Ectodermal cell (in vitro differentiated cells): ENCODE measurements around the gene LMTK2.

Experiments used
- H3K27ac ChIP-seq: 2 replicates; pipeline ENCODE4 v1.7.0; 2013; ENCODE audit warnings: mild to moderate bottlenecking, low read depth, low read length; ENCODE audit not compliant: insufficient read depth, poor library complexity, severe bottlenecking
- H3K27me3 ChIP-seq: 2 replicates; pipeline ENCODE4 v1.7.0; 2013; ENCODE audit warnings: mild to moderate bottlenecking, low read length; ENCODE audit not compliant: insufficient read depth, control insufficient read depth, poor library complexity, severe bottlenecking
- H3K36me3 ChIP-seq: one replicate; pipeline ENCODE4 v1.7.0; 2013; ENCODE audit warnings: low read length; ENCODE audit not compliant: control insufficient read depth, insufficient read depth
- H3K4me1 ChIP-seq: one replicate; pipeline ENCODE4 v1.7.0; 2013; ENCODE audit warnings: low read length; ENCODE audit not compliant: control insufficient read depth, insufficient read depth
- H3K4me3 ChIP-seq: 2 replicates; pipeline ENCODE4 v1.7.0; 2013; ENCODE audit warnings: low read depth, low read length, control low read depth; ENCODE audit not compliant: insufficient read depth
- H3K9me3 ChIP-seq: 2 replicates; pipeline ENCODE4 v1.7.0; 2013; ENCODE audit warnings: mild to moderate bottlenecking, low read length, moderate library complexity; ENCODE audit not compliant: control insufficient read depth
- WGBS, 2 experiments: methylation state at CpG; one replicate each; pipeline ENCODE4 v1.1.7; 2013; ENCODE audit warnings: missing lambda C conversion rate in 2 of 2; 5-methylcytosine and 5-hydroxymethylcytosine counted together

Gene LMTK2

GRCh38 chr7:98171449-98171848, 64.8 kb downstream of the LMTK2 start:
- WGBS, 2 experiments = 96% methylated on average over 24 of the region's 24 CpGs
- Histone ChIP-seq H3K9me3 (no peaks in the 10 kb centered on the region), H3K4me3 (no peak overlapping the region), H3K36me3 (no peaks in the 10 kb centered on the region), H3K27ac (no peak overlapping the region), H3K27me3 (no peaks in the 10 kb centered on the region), H3K4me1 (no peaks in the 10 kb centered on the region)

DNA sequence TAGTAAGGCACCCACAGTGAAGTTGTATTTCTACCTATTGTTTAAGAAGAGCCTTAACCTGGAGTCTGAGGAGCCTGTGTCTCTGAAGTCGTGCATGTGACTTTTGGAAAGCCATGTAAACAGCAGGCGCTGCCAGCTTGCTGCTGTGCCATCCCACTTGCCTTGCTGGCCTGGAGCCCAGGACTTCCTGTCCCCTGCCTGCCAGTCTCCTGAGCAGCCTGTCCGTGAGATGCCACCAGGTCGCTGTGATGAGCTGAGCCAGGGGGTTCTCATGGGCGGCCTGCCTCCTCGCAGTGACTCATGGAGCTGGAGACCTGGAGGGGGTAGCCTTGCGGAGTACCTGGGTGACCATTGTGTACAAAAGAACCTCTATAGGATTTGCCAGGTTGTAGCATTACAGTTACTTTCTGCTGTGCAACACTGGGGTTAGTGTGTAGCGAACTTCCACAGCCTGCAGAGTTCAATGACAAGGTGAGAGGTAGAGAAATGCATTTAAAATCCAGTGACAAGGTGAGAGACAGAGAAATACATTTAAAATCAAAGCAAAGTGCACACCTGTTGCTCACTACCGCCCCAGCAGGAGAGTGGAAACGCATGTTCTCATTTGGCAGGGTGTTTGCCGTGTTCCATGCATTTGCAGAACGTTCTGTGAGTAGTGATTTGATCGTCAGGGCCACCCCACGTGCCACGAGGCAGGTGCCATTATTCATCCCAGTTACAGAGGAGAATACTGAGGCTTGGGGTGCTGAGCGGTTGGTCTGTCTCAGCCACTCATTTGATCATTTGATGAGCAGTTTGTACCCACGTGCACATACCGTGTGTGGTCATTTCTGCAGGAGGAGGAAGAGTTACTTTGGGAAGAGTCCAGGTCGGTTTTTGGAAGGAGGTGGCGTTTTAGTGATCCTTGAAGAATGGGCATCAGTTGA, 67.9 kb downstream of the LMTK2 start:
- no peaks in the 10 kb centered on the region for H3K27me3 ChIP-seq
- WGBS, 2 experiments = 94 to 95% methylated on average over 20 of the region's 20 CpGs
- H3K4me1 ChIP-seq = no peaks in the 10 kb centered on the region
- no peaks in the 10 kb centered on the region for H3K36me3 ChIP-seq
- no peak overlapping the region for H3K27ac ChIP-seq
- H3K9me3 ChIP-seq = no peaks in the 10 kb centered on the region
- H3K4me3 ChIP-seq = no peak overlapping the region

- no peak overlapping the region for H3K27ac ChIP-seq
- no peaks in the 10 kb centered on the region for H3K27me3 ChIP-seq
- no peaks in the 10 kb centered on the region for H3K9me3 ChIP-seq
- no peak overlapping the region for H3K4me3 ChIP-seq
- H3K4me1 ChIP-seq = no peaks in the 10 kb centered on the region
- 95% methylated on average over 8 of the region's 8 CpGs for WGBS, 2 experiments
- H3K36me3 ChIP-seq = no peaks in the 10 kb centered on the region
Observed at GRCh38 chr7:98175260-98175940, 68.7 kb downstream of the LMTK2 start.

DNA sequence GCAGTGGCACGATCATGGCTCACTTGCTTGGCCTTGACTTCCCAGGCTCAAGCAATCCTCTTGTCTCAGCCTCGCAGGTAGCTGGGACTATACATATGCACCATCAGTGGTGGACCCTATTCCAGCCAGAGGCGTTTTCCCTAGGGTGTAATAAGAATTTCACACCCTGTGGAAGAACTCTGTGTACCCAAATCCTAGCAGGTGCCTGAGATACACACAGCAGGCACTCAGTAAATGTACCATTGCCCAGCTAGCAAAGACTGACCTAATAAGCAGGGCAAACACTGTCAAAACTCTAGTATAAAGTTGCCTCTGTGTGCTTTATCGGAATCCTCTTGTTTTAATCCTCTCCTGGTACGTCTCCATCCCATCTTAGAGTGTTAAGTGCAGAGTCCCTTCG, 70.9 kb downstream of the LMTK2 start:
- Histone ChIP-seq H3K27ac (no peak overlapping the region), H3K36me3 (no peaks in the 10 kb centered on the region), H3K4me3 (no peak overlapping the region), H3K27me3 (no peaks in the 10 kb centered on the region), H3K9me3 (no peaks in the 10 kb centered on the region), H3K4me1 (no peaks in the 10 kb centered on the region)
- WGBS, 2 experiments = 93 to 95% methylated on average over 6 of the region's 6 CpGs

GRCh38 chr7:98178321-98178720, 71.7 kb downstream of the LMTK2 start:
- Histone ChIP-seq H3K4me3 (no peak overlapping the region), H3K27ac (no peak overlapping the region), H3K9me3 (no peaks in the 10 kb centered on the region), H3K4me1 (no peaks in the 10 kb centered on the region), H3K36me3 (no peaks in the 10 kb centered on the region), H3K27me3 (no peaks in the 10 kb centered on the region)
- WGBS, 2 experiments = 92 to 93% methylated on average over 16 of the region's 16 CpGs

- WGBS, 2 experiments = 91 to 92% methylated on average over 10 of the region's 10 CpGs
- no peaks in the 10 kb centered on the region for H3K36me3 ChIP-seq
Observed at GRCh38 chr7:98178762-98179490, 72.3 kb downstream of the LMTK2 start.

DNA sequence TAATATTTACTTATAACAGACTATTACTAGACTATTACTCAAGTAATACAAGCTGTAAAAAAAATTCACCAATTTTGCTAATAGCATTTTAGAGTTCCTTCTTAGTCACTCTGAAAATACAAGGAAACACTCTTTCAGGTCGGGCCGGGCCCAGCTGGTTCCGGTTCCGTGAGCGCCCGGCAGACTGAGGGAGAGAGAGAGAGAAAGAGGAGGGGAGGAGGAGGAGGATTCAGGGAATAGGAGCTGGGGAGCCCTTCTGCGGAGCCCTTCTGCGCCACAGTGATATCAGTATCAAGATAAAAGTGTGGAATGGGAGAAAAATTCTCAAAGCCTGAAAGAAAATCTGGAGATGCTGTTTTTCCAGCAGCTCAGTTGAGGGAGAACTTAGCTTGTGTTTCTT, 74.1 kb downstream of the LMTK2 start:
- Histone ChIP-seq H3K9me3 (no peaks in the 10 kb centered on the region), H3K27ac (no peak overlapping the region), H3K27me3 (no peaks in the 10 kb centered on the region), H3K4me3 (no peak overlapping the region), H3K36me3 (no peaks in the 10 kb centered on the region), H3K4me1 (no peaks in the 10 kb centered on the region)
- 94 to 97% methylated on average over 8 of the region's 8 CpGs for WGBS, 2 experiments

More at GRCh38 chr7:98178762-98179490, 72.3 kb downstream of the LMTK2 start:
- H3K27ac ChIP-seq = no peak overlapping the region
- no peaks in the 10 kb centered on the region for H3K9me3 ChIP-seq
- H3K4me1 ChIP-seq = no peaks in the 10 kb centered on the region
- no peaks in the 10 kb centered on the region for H3K27me3 ChIP-seq
- no peak overlapping the region for H3K4me3 ChIP-seq

- Histone ChIP-seq H3K9me3 (no peaks in the 10 kb centered on the region), H3K36me3 (no peaks in the 10 kb centered on the region), H3K4me1 (no peaks in the 10 kb centered on the region), H3K27ac (no peak overlapping the region), H3K4me3 (no peak overlapping the region), H3K27me3 (no peaks in the 10 kb centered on the region)
- WGBS, 2 experiments = 95 to 96% methylated on average over 6 to 7 of the region's 7 CpGs
Observed at GRCh38 chr7:98185101-98185500, 78.4 kb downstream of the LMTK2 start.

DNA sequence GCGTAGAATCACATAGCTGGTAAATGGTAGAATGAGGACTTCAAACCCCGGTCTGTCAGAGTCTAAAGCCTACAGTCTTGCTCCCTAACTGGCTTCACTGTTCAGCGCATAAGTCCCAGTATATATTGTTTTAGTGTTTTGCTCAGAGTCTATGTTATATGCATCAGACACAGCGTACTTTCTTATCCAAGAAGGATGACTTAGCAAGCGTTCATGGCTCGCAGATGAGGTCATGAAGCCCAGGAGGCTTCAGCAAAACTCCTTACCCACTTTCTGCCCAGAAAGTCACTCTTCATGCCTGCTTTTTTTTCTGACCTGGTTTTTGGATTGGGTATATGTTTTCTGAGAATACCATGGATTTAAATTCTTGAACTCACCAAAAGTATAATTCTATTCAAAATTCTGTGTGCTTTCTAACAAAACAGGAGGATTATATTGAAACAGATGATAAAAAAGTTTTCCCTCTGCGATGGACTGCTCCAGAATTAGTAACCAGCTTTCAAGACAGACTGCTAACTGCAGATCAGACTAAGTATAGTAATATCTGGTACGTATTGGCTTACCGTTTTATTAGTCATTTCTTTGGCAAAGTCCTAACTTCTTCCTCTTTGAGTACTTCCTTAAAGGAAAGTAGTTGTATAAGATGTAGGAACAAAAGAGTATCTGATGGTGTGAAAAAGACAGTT, 79.9 kb downstream of the LMTK2 start:
- H3K27me3 ChIP-seq = no peaks in the 10 kb centered on the region
- H3K4me3 ChIP-seq = no peak overlapping the region
- no peaks in the 10 kb centered on the region for H3K36me3 ChIP-seq
- H3K9me3 ChIP-seq = no peaks in the 10 kb centered on the region
- 87 to 95% methylated on average over 9 of the region's 9 CpGs for WGBS, 2 experiments
- no peaks in the 10 kb centered on the region for H3K4me1 ChIP-seq
- H3K27ac ChIP-seq = no peak overlapping the region
